ENCODE measurements around the gene PLCG2. TPM values are rescaled to one million over a fixed set of nuclear protein-coding genes. Genes with fewer than 3 reads are reported as not detected.

Gene PLCG2
- total RNA-seq, 4 donors from 2014 or later = 5.3 to 15.8 (median 9.5) TPM

DNA sequence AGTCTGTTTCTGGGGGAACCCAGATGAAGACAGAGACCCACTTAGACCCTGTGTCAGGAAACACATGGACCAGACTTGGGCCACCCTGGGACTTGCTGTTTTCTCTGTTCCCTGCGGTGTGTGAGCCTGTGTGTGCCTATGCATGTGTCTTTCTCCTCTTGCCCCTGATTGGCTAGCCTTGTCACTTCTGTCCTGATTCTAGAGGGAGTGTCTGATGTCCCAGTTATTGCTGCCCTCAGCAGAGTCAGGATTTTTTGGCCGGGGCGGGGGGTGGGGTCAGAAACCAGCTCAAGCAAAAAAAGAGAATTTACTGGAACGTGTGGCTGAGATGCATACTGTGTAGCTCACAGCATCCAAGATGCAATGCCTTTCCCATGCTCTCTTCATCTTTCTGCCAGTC lies 30.5 kb downstream of the PLCG2 start:
- Histone ChIP-seq H3K9me3 (no peaks in the 10 kb centered on the region), H3K27me3 (no peaks in the 10 kb centered on the region), H3K36me3 (no peaks in the 10 kb centered on the region), H3K27ac (peak overlapping the region in 1 of 4 donors; percentile 29), H3K4me3 (no peak overlapping the region), H3K4me1 (no peaks in the 10 kb centered on the region)
- 66 to 88% methylated on average over 4 of the region's 4 CpGs for WGBS, 2 donors
- intact Hi-C loops (cut with DNase I) = no loop called here
- TF ChIP-seq POLR2A (IDR thresholded peaks at IDR 0.05) = no peak
- TF ChIP-seq, protein P1, sequence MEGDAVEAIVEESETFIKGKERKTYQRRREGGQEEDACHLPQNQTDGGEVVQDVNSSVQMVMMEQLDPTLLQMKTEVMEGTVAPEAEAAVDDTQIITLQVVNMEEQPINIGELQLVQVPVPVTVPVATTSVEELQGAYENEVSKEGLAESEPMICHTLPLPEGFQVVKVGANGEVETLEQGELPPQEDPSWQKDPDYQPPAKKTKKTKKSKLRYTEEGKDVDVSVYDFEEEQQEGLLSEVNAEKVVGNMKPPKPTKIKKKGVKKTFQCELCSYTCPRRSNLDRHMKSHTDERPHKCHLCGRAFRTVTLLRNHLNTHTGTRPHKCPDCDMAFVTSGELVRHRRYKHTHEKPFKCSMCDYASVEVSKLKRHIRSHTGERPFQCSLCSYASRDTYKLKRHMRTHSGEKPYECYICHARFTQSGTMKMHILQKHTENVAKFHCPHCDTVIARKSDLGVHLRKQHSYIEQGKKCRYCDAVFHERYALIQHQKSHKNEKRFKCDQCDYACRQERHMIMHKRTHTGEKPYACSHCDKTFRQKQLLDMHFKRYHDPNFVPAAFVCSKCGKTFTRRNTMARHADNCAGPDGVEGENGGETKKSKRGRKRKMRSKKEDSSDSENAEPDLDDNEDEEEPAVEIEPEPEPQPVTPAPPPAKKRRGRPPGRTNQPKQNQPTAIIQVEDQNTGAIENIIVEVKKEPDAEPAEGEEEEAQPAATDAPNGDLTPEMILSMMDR (IDR thresholded peaks at IDR 0.05) = no peak
- DNase-seq = no peak

DNA sequence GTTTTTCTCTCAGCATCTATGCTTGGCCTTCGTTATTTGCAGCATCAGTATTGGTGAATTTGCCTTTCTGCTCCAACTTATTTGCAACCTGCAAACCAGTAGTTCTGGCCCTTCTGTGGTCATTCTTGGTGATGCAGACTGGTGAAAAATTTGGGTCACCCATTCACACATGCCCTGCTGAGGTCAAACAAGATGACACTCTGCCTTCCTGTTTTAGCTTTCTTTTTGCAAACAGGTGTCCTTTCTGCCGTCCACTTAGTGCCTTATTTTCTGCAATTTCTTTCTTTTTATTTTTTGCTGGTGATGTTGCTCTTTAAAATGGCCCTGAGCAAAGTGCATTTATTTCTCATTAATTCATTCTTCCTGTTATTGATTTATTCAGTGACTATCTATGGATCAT lies 31.3 kb downstream of the PLCG2 start:
- no peaks in the 10 kb centered on the region for H3K4me1 ChIP-seq
- H3K4me3 ChIP-seq = no peak overlapping the region
- H3K27me3 ChIP-seq = no peaks in the 10 kb centered on the region
- no peaks in the 10 kb centered on the region for H3K9me3 ChIP-seq
- intact Hi-C loops (cut with DNase I) = no loop called here
- H3K27ac ChIP-seq = no peak overlapping the region
- WGBS, 2 donors = 75 to 88% methylated on average over 2 of the region's 2 CpGs
- H3K36me3 ChIP-seq = no peaks in the 10 kb centered on the region
- peak in 1 of 4 donors; percentile 17 for TF ChIP-seq POLR2A (IDR thresholded peaks at IDR 0.05)
- TF ChIP-seq, protein P1 (IDR thresholded peaks at IDR 0.05) = no peak
- DNase-seq = no peak

DNA sequence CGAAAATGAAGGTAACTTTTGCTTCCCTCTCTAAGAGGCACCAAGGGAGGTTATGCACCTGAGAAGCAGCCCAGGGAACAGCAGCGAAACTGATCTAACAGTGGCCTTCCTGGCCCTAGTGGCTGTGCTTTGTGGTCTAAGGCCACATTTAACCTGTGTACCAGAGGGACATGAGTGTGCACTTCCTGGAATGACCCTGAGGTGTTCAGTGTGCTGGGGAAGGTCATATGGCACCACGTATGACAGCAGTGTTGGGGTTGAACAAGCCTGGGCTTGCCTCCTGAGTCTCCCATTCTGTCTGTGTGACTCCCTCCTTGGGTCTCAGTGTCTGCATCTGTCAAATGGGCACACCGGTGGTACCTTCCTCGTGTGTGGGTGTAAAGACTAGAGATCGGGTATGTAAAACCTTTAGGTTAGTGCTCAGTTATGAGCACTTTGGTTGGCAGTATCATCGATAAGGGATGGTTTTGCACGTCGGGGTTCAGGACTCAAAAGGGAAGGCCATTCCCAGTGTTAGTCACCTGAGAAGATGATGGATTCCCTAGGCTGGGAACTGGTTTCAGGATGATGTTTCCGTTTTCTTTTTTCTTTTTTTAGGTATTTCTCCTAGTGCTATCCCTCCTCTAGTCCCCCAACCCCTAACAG lies 31.9 kb downstream of the PLCG2 start:
- intact Hi-C loops (cut with DNase I) = no loop called here
- Histone ChIP-seq H3K4me3 (no peak overlapping the region), H3K9me3 (no peaks in the 10 kb centered on the region), H3K27ac (peak overlapping the region in 1 of 4 donors; percentile 32), H3K4me1 (no peaks in the 10 kb centered on the region), H3K36me3 (no peaks in the 10 kb centered on the region), H3K27me3 (no peaks in the 10 kb centered on the region)
- WGBS, 2 donors = 73 to 80% methylated on average over 9 to 10 of the region's 10 CpGs
- DNase-seq = no peak
- TF ChIP-seq POLR2A (IDR thresholded peaks at IDR 0.05) = no peak
- TF ChIP-seq, protein P1 (IDR thresholded peaks at IDR 0.05) = no peak

DNA sequence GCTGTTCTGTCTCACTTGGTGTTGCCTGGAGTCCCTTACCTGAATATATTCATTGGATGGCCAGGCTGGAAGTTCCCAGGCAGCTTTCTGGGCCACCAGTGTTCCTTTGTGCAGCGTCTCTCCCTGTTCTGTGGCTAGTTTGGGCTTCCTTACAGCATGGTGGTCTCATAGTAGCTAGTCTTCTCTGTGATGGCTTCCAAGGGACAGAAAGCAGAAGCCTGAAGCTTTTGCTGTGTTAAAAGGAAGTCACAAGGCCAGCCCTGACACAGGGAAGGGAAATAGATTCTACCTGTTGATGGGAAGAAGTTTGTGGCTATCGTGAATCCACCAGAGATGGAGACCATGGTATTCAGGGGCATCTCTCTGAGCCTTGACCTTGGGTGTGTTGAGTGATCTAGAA lies 34.6 kb downstream of the PLCG2 start:
- DNase-seq = no peak
- Histone ChIP-seq H3K4me1 (no peaks in the 10 kb centered on the region), H3K36me3 (no peaks in the 10 kb centered on the region), H3K9me3 (no peaks in the 10 kb centered on the region), H3K27ac (no peak overlapping the region), H3K27me3 (no peaks in the 10 kb centered on the region), H3K4me3 (no peak overlapping the region)
- TF ChIP-seq, protein P1 (IDR thresholded peaks at IDR 0.05) = no peak
- TF ChIP-seq POLR2A (IDR thresholded peaks at IDR 0.05) = no peak
- intact Hi-C loops (cut with DNase I) = no loop called here
- 62 to 87% methylated on average over 2 of the region's 2 CpGs for WGBS, 2 donors

DNA sequence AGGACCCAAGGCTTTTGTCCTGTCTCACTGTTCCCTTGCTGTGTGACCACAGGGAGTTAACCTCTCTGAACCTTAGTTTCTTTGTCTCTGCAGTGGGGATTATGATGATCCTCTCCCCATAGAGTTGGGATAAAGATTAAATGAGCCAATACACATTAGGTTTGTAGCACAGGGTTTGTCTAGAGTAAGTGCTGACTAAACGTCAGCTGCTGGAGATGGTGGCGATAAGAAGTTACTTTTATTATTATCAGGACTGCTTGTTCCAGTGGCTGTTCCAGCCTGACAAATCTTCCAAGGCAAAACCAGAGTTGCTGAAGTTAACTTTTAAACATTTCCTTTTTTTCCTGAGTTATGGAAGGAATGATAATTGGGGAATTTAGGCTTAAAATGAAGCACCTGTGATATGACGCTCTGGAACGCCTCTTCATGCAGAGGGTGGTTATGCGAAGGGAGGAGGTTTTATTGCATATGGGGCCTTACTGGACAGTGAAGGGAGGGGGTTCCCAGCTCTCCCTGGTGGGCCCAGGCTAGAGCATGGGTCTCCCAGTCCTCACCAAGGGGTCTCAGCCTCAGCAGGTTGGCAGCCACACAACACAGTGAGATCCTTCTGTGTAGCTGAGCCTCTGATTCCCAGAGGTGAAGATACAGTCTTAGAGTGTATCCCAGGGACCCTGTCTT lies 35.8 kb downstream of the PLCG2 start:
- intact Hi-C loops (cut with DNase I) = no loop called here
- WGBS, 2 donors = 60 to 78% methylated on average over 5 of the region's 5 CpGs
- H3K4me3 ChIP-seq = no peak overlapping the region

More for the DNA sequence above, 35.8 kb downstream of the PLCG2 start:
- DNase-seq = no peak
- H3K27ac ChIP-seq = peak overlapping the region in 2 of 4 donors; percentile 29 to 44
- no peaks in the 10 kb centered on the region for H3K36me3 ChIP-seq
- H3K4me1 ChIP-seq = no peaks in the 10 kb centered on the region
- H3K9me3 ChIP-seq = no peaks in the 10 kb centered on the region
- no peak for TF ChIP-seq POLR2A (IDR thresholded peaks at IDR 0.05)
- TF ChIP-seq, protein P1 (IDR thresholded peaks at IDR 0.05) = no peak
- H3K27me3 ChIP-seq = no peaks in the 10 kb centered on the region
